RWPE2 (cell line): ENCODE results near the gene NDUFA13.

ENCODE experiments used
- ATAC-seq: fragments of 200-7000 bp; cut with Tn5 transposase; 3 replicates; pipeline ENCODE4 v1.9.1; 2021; ENCODE audit warnings: low read depth
- DNase-seq: peaks from one replicate; pipeline ENCODE4 v3.0.0-alpha.2; 2020; ENCODE audit warnings: low spot score
- H3K27ac ChIP-seq: fragments of 450-650 bp; 2 replicates; pipeline ENCODE4 v1.5.1; 2017; ENCODE audit warnings: mild to moderate bottlenecking; ENCODE audit not compliant: poor library complexity, severe bottlenecking
- H3K27me3 ChIP-seq: fragments of 250-450 bp; sonication (Bioruptor Pico); 2 replicates; pipeline ENCODE4 v1.5.1; 2021; ENCODE audit warnings: mild to moderate bottlenecking, moderate library complexity; ENCODE audit not compliant: insufficient read depth, poor library complexity, severe bottlenecking
- H3K36me3 ChIP-seq: fragments of 250-450 bp; sonication (Bioruptor Pico); 2 replicates; pipeline ENCODE4 v1.5.1; 2020; ENCODE audit warnings: low read depth, mild to moderate bottlenecking, moderate library complexity
- H3K4me1 ChIP-seq: fragments of 250-450 bp; sonication (Bioruptor Pico); 2 replicates; pipeline ENCODE4 v1.5.1; 2021; ENCODE audit warnings: mild to moderate bottlenecking, moderate library complexity; ENCODE audit not compliant: insufficient read depth, poor library complexity, severe bottlenecking
- H3K4me3 ChIP-seq: fragments of 250-450 bp; sonication (Bioruptor Pico); 2 replicates; pipeline ENCODE4 v1.5.1; 2021; ENCODE audit warnings: mild to moderate bottlenecking, moderate library complexity; ENCODE audit not compliant: severe bottlenecking
- H3K9me3 ChIP-seq: fragments of 250-450 bp; sonication (Bioruptor Pico); 2 replicates; pipeline ENCODE4 v1.5.1; 2021; ENCODE audit warnings: mild to moderate bottlenecking, moderate library complexity; ENCODE audit not compliant: severe bottlenecking
- TF ChIP-seq, protein P1 (sequence below): fragments of 450-650 bp; IDR thresholded peaks from one replicate; pipeline ENCODE4 v1.5.1; 2017; ENCODE audit warnings: mild to moderate bottlenecking, moderate library complexity; ENCODE audit not compliant: poor library complexity, severe bottlenecking

NDUFA13 gene

DNA sequence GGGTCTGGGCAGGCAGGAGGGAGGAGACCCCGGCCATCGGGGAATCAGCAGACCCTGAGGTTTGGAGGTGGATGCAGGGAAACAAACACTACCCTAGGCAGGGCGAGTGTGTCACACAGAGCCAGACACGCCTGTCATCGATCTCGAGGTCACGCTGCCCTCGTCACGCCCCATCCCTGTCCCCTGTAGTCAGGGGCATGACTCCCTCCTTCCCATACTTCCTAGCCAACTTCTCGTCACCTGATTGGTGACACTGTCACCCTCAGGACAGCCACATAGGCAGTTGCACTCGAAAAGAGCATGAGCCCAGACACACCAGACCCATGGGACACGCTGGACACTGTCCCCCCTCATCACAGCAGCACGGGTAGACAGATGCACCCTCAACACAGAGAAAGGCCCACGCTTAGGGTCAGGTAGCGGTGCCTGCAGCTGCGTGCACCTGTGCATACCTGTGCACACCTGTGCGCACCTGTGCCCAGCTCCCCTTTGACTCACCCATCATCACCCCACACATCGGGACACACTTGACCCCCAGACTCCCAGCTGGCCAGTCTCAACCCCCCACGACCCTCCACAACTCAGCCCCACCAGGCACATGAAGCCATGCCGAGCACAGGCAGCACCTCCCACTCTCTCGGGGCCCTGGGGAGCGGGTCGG lies 33.9 kb downstream of the NDUFA13 start:
- TF ChIP-seq, protein P1, sequence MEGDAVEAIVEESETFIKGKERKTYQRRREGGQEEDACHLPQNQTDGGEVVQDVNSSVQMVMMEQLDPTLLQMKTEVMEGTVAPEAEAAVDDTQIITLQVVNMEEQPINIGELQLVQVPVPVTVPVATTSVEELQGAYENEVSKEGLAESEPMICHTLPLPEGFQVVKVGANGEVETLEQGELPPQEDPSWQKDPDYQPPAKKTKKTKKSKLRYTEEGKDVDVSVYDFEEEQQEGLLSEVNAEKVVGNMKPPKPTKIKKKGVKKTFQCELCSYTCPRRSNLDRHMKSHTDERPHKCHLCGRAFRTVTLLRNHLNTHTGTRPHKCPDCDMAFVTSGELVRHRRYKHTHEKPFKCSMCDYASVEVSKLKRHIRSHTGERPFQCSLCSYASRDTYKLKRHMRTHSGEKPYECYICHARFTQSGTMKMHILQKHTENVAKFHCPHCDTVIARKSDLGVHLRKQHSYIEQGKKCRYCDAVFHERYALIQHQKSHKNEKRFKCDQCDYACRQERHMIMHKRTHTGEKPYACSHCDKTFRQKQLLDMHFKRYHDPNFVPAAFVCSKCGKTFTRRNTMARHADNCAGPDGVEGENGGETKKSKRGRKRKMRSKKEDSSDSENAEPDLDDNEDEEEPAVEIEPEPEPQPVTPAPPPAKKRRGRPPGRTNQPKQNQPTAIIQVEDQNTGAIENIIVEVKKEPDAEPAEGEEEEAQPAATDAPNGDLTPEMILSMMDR, result no peak
- DNase-seq, result no peak
- Histone ChIP-seq H3K4me3 (no peak overlapping the region), H3K4me1 (no peaks in the 10 kb centered on the region), H3K27me3 (no peaks in the 10 kb centered on the region), H3K36me3 (no peaks in the 10 kb centered on the region), H3K27ac (no peak overlapping the region), H3K9me3 (no peaks in the 10 kb centered on the region)
- ATAC-seq, result no peak

DNA sequence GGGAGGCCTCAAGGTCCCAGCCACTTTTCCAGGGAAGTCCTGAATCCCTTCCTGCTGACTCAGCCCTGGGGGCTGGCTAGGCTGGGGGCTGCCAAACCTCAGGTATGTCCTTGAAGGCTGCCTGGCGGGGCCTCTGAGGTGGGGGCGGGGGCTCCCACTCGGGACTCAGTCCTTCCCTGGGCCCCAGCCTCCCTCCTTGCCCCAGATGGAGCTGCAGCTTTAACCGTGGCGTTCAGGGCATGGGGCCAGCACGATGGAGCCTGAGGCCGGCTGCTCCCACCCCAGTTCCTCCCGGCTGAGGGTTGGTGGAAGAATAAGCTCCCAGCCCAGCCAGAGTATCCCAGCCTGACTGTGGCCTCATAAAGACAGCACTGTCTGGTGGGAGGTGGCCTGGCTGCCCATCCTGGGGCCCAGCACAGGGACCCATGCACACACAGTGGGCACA lies 34.5 kb downstream of the NDUFA13 start:
- TF ChIP-seq, protein P1, result no peak

DNA sequence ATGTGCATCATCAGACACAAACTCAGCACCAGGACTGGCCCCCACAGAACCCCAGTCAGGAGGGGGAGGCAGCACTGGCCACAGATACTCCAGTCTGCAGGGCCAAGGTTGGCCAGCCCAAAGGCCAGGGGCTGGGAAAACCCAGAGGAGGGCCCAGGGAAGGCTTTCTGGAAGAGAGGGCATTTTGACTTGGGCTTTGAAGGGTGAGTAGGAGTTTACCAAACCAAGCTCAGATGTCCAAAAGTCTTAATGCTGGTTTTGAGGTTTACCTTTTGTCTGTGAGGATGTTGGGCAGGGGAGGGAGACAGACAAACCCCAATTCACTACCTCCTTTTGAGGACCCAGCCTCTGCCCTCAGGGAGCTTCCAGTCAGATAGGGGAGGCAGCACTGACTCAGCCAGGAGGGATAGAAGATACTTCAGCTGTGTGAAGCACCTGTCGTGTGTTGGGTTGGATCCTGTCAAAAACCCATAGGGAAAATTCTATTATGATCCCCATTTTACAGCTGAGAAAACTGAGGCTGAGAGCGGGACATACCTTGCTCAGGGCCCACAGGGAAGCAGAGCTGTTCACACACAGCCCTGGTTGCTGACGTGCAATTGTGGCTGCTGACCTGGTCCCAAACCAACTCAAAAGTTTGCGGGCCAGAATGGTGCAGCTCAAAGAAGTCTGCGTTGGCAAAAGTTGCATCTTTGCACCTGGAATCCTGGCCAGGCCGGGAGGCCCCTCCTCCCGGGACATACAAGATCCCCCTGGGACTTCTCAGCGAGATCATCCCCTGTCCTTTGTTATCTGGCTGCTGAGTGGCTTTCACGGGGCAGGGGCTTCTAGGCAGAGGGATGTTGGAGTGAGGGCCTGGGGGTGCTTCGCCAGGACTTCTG lies 35.2 kb downstream of the NDUFA13 start:
- TF ChIP-seq, protein P1, result no peak
- H3K27ac ChIP-seq, result no peak overlapping the region
- DNase-seq (no peak), ATAC-seq (no peak)
- no peaks in the 10 kb centered on the region for H3K27me3 ChIP-seq
- H3K4me1 ChIP-seq, result no peaks in the 10 kb centered on the region
- H3K9me3 ChIP-seq, result no peaks in the 10 kb centered on the region
- H3K4me3 ChIP-seq, result no peak overlapping the region
- H3K36me3 ChIP-seq, result no peaks in the 10 kb centered on the region

More for the DNA sequence above, 34.5 kb downstream of the NDUFA13 start:
- Histone ChIP-seq H3K36me3 (no peaks in the 10 kb centered on the region), H3K4me1 (no peaks in the 10 kb centered on the region), H3K4me3 (no peak overlapping the region), H3K9me3 (no peaks in the 10 kb centered on the region), H3K27ac (no peak overlapping the region), H3K27me3 (no peaks in the 10 kb centered on the region)
- DNase-seq (no peak), ATAC-seq (no peak)

DNA sequence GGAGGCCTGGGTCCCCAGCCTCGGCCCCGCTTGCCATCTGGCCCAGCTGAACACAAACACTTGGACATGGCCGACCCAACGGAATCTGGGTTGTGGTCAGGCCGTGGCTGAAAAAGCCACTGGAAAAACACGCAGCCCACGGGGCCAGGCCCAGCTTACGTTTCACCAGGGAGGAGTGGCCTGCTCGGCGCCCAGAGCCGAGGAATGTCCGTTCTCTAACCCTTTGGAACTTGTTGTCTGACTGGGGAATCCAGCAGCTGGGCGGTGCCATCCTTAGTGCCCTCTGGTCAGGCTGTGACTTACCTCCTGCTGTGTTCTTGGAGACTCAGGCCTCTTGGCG lies 35.8 kb downstream of the NDUFA13 start:
- Histone ChIP-seq H3K27ac (no peak overlapping the region), H3K9me3 (no peaks in the 10 kb centered on the region), H3K36me3 (no peaks in the 10 kb centered on the region), H3K4me3 (no peak overlapping the region), H3K4me1 (no peaks in the 10 kb centered on the region), H3K27me3 (no peaks in the 10 kb centered on the region)
- TF ChIP-seq, protein P1, result no peak
- ATAC-seq (no peak), DNase-seq (no peak)
